ENCODE results near the gene TMEM51. TPM values are rescaled to one million over a fixed set of nuclear protein-coding genes. Genes with fewer than 3 reads are reported as not detected.
A peak's percentile ranks its signal among the peaks of the same experiment; 100 is the strongest.

Gene TMEM51
- total and polyA plus RNA-seq, 2 of the 13 experiments (the other 11 are each of a cell fraction or from before 2014, with no cell fraction given) = 12.2 to 22.3 TPM

DNA sequence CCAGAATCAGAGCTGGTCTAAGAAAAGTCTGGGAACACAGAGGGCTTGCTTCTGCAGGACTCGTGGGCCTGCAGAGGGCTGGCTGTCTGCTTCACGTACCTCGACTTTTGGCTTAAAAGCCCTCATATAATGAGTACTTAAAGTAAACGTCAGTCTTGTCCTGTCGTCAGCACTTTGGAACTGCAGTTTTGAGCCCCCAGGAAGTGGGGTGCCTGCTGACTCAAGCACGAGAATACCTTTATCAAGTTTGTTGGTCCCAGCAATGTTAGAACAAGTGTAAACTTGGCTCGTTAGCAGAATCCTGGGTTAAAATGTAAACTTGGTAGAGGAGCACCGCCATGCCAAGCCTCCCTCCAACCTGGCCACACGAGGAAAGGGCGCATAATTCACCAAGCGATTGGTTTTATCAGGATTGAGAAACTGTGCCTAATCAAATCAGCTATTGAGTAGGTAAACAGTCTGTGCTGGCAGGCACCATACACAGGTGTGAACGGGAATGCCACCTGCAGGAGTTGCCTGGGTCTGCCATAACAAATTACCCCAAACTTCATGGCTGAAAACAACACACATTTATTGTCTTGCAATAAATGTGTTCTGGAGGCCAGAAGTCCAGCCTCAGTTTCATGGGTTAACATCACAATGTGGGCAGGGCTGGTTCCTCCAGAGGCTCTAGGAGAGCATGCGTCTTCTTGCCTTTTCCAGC, 48.5 kb downstream of the TMEM51 start (continued):
- TF ChIP-seq, protein P1, sequence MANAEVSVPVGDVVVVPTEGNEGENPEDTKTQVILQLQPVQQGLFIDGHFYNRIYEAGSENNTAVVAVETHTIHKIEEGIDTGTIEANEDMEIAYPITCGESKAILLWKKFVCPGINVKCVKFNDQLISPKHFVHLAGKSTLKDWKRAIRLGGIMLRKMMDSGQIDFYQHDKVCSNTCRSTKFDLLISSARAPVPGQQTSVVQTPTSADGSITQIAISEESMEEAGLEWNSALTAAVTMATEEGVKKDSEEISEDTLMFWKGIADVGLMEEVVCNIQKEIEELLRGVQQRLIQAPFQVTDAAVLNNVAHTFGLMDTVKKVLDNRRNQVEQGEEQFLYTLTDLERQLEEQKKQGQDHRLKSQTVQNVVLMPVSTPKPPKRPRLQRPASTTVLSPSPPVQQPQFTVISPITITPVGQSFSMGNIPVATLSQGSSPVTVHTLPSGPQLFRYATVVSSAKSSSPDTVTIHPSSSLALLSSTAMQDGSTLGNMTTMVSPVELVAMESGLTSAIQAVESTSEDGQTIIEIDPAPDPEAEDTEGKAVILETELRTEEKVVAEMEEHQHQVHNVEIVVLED (CRISPR knock-in tag; IDR thresholded peaks at IDR 0.05; ENCODE audit: borderline replicate concordance) = no peak
- no peak for TF ChIP-seq ZNF124 (CRISPR knock-in tag; IDR thresholded peaks at IDR 0.05)
- TF ChIP-seq, protein P2, sequence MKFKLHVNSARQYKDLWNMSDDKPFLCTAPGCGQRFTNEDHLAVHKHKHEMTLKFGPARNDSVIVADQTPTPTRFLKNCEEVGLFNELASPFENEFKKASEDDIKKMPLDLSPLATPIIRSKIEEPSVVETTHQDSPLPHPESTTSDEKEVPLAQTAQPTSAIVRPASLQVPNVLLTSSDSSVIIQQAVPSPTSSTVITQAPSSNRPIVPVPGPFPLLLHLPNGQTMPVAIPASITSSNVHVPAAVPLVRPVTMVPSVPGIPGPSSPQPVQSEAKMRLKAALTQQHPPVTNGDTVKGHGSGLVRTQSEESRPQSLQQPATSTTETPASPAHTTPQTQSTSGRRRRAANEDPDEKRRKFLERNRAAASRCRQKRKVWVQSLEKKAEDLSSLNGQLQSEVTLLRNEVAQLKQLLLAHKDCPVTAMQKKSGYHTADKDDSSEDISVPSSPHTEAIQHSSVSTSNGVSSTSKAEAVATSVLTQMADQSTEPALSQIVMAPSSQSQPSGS (CRISPR knock-in tag; IDR thresholded peaks at IDR 0.05) = no peak
- TF ChIP-seq, protein P3, sequence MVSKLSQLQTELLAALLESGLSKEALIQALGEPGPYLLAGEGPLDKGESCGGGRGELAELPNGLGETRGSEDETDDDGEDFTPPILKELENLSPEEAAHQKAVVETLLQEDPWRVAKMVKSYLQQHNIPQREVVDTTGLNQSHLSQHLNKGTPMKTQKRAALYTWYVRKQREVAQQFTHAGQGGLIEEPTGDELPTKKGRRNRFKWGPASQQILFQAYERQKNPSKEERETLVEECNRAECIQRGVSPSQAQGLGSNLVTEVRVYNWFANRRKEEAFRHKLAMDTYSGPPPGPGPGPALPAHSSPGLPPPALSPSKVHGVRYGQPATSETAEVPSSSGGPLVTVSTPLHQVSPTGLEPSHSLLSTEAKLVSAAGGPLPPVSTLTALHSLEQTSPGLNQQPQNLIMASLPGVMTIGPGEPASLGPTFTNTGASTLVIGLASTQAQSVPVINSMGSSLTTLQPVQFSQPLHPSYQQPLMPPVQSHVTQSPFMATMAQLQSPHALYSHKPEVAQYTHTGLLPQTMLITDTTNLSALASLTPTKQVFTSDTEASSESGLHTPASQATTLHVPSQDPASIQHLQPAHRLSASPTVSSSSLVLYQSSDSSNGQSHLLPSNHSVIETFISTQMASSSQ (IDR thresholded peaks at IDR 0.05; ENCODE audit: low read depth) = peak; percentile 30; the same call in 1 of the 2 replicates
- TF ChIP-seq, protein P3 (CRISPR knock-in tag; IDR thresholded peaks at IDR 0.05; ENCODE audit: borderline replicate concordance) = no peak
- no peak for TF ChIP-seq RORA (CRISPR knock-in tag; IDR thresholded peaks at IDR 0.05)
- no peak for TF ChIP-seq TSC22D2 (CRISPR knock-in tag; IDR thresholded peaks at IDR 0.05; ENCODE audit: borderline replicate concordance)
- TF ChIP-seq, protein P4, sequence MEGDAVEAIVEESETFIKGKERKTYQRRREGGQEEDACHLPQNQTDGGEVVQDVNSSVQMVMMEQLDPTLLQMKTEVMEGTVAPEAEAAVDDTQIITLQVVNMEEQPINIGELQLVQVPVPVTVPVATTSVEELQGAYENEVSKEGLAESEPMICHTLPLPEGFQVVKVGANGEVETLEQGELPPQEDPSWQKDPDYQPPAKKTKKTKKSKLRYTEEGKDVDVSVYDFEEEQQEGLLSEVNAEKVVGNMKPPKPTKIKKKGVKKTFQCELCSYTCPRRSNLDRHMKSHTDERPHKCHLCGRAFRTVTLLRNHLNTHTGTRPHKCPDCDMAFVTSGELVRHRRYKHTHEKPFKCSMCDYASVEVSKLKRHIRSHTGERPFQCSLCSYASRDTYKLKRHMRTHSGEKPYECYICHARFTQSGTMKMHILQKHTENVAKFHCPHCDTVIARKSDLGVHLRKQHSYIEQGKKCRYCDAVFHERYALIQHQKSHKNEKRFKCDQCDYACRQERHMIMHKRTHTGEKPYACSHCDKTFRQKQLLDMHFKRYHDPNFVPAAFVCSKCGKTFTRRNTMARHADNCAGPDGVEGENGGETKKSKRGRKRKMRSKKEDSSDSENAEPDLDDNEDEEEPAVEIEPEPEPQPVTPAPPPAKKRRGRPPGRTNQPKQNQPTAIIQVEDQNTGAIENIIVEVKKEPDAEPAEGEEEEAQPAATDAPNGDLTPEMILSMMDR (CRISPR knock-in tag; IDR thresholded peaks at IDR 0.05) = no peak
- no peak for TF ChIP-seq ARID2 (CRISPR knock-in tag; IDR thresholded peaks at IDR 0.05; ENCODE audit: borderline replicate concordance)
- TF ChIP-seq, protein P5, sequence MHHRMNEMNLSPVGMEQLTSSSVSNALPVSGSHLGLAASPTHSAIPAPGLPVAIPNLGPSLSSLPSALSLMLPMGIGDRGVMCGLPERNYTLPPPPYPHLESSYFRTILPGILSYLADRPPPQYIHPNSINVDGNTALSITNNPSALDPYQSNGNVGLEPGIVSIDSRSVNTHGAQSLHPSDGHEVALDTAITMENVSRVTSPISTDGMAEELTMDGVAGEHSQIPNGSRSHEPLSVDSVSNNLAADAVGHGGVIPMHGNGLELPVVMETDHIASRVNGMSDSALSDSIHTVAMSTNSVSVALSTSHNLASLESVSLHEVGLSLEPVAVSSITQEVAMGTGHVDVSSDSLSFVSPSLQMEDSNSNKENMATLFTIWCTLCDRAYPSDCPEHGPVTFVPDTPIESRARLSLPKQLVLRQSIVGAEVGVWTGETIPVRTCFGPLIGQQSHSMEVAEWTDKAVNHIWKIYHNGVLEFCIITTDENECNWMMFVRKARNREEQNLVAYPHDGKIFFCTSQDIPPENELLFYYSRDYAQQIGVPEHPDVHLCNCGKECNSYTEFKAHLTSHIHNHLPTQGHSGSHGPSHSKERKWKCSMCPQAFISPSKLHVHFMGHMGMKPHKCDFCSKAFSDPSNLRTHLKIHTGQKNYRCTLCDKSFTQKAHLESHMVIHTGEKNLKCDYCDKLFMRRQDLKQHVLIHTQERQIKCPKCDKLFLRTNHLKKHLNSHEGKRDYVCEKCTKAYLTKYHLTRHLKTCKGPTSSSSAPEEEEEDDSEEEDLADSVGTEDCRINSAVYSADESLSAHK (CRISPR knock-in tag; IDR thresholded peaks at IDR 0.05; ENCODE audit: borderline replicate concordance) = no peak
- no peak for TF ChIP-seq XBP1 (CRISPR knock-in tag; IDR thresholded peaks at IDR 0.05)
- TF ChIP-seq ZNF441 (CRISPR knock-in tag; IDR thresholded peaks at IDR 0.05; ENCODE audit: borderline replicate concordance) = 0 out of 2 replicates have a peak, but pooled peaks have one; percentile 21
- TF ChIP-seq TCF12 (IDR thresholded peaks at IDR 0.05) = no peak
- TF ChIP-seq TCF12 (CRISPR knock-in tag; IDR thresholded peaks at IDR 0.05) = no peak
